Hepatocyte (in vitro differentiated cells): ENCODE data around the gene TEX261. TPM values are rescaled to one million over a fixed set of nuclear protein-coding genes. Genes with fewer than 3 reads are reported as not detected.
A peak's percentile ranks its signal among the peaks of the same experiment; 100 is the strongest.

Experiments
- DNase-seq: peaks from one replicate; pipeline ENCODE4 v3.0.0-alpha.2; 2016; ENCODE audit warnings: low spot score
- H2AFZ ChIP-seq: fragments of 200-600 bp; sonication (generic); 2 replicates; pipeline ENCODE4 v1.6.0; 2016; ENCODE audit warnings: antibody characterized with exemption, mild to moderate bottlenecking
- H3K27ac ChIP-seq: fragments of 200-600 bp; sonication (generic); 2 replicates; pipeline ENCODE4 v1.5.1; 2016; ENCODE audit warnings: mild to moderate bottlenecking
- H3K27me3 ChIP-seq: fragments of 200-600 bp; sonication (generic); 2 replicates; pipeline ENCODE4 v1.6.1; 2016
- H3K36me3 ChIP-seq: fragments of 200-600 bp; sonication (generic); replicated peaks from 2 replicates; pipeline ENCODE4 v1.5.1; 2016; ENCODE audit warnings: low read depth; ENCODE audit not compliant: insufficient read depth
- H3K4me1 ChIP-seq: fragments of 200-600 bp; sonication (generic); 2 replicates; pipeline ENCODE4 v1.5.1; 2016; ENCODE audit warnings: mild to moderate bottlenecking, moderate library complexity; ENCODE audit not compliant: insufficient read depth
- H3K4me2 ChIP-seq: fragments of 200-600 bp; sonication (generic); 2 replicates; pipeline ENCODE4 v1.6.0; 2016
- H3K4me3 ChIP-seq: fragments of 200-600 bp; sonication (generic); 2 replicates; pipeline ENCODE4 v1.5.1; 2016; ENCODE audit warnings: mild to moderate bottlenecking
- H3K79me2 ChIP-seq: fragments of 200-600 bp; sonication (generic); 2 replicates; pipeline ENCODE4 v1.6.0; 2017; ENCODE audit warnings: mild to moderate bottlenecking
- H3K9me2 ChIP-seq: fragments of 200-600 bp; sonication (generic); replicated peaks from 2 replicates; pipeline ENCODE4 v1.6.0; 2017; ENCODE audit warnings: mild to moderate bottlenecking; ENCODE audit not compliant: insufficient read depth
- H3K9me3 ChIP-seq: fragments of 200-600 bp; sonication (generic); 2 replicates; pipeline ENCODE4 v1.5.1; 2016; ENCODE audit warnings: low read depth, mild to moderate bottlenecking
- H4K20me1 ChIP-seq: fragments of 200-600 bp; sonication (generic); 2 replicates; pipeline ENCODE4 v1.6.0; 2016; ENCODE audit warnings: mild to moderate bottlenecking; ENCODE audit not compliant: insufficient read depth, poor library complexity, severe bottlenecking
- EZH2 ChIP-seq: fragments of 200-600 bp; sonication (generic); IDR thresholded peaks from 2 replicates; pipeline ENCODE4 v1.6.1; 2016; ENCODE audit warnings: antibody characterized with exemption, mild to moderate bottlenecking, borderline replicate concordance
- EZH2phosphoT487 ChIP-seq: fragments of 200-600 bp; sonication (generic); IDR thresholded peaks from one replicate; pipeline ENCODE4 v1.6.1; 2018; ENCODE audit warnings: antibody characterized with exemption, mild to moderate bottlenecking, low read depth, moderate library complexity; ENCODE audit not compliant: unreplicated experiment, severe bottlenecking
- WGBS: methylation state at CpG from one replicate; pipeline ENCODE4 v1.1.6; 2016; ENCODE audit warnings: low lambda C conversion rate; ENCODE audit errors: missing lambda C conversion rate; 5-methylcytosine and 5-hydroxymethylcytosine counted together
- polyA plus RNA-seq: library from polyadenylated mRNA; unstranded; fragments of >200 nt; fragmentation: Nextera tagmentation; extraction: Ambion mirVana; gene quantifications from 2 replicates; pipeline ENCODE4 v1.2.1, GENCODE V29; 2016
- total RNA-seq: library from RNA; depleted of rRNA; stranded (reverse); fragments of >200 nt; gene quantifications from 2 replicates; pipeline ENCODE4 v1.2.3, GENCODE V29; 2014
- TF ChIP-seq, protein P1 (sequence below): fragments of 200-600 bp; sonication (generic); IDR thresholded peaks from 2 replicates; pipeline ENCODE4 v1.5.1; 2016; ENCODE audit warnings: antibody characterized with exemption, mild to moderate bottlenecking; ENCODE audit not compliant: poor library complexity

Gene TEX261
- total and polyA plus RNA-seq, 2 experiments from 2014 or later, result 41.5 to 81.0 TPM

- H4K20me1 ChIP-seq, result no peaks in the 10 kb centered on the region
- H3K9me3 ChIP-seq, result no peaks in the 10 kb centered on the region
- no peaks in the 10 kb centered on the region for H3K79me2 ChIP-seq
- H3K4me2 ChIP-seq, result no peak overlapping the region
- H3K4me1 ChIP-seq, result no peaks in the 10 kb centered on the region
- H3K36me3 ChIP-seq, result no peaks in the 10 kb centered on the region
- DNase-seq, result peak; percentile 3
- no peak overlapping the region for H2AFZ ChIP-seq
- H3K27me3 ChIP-seq, result peaks cover 36% of the 10 kb centered on the region
- TF ChIP-seq, protein P1, sequence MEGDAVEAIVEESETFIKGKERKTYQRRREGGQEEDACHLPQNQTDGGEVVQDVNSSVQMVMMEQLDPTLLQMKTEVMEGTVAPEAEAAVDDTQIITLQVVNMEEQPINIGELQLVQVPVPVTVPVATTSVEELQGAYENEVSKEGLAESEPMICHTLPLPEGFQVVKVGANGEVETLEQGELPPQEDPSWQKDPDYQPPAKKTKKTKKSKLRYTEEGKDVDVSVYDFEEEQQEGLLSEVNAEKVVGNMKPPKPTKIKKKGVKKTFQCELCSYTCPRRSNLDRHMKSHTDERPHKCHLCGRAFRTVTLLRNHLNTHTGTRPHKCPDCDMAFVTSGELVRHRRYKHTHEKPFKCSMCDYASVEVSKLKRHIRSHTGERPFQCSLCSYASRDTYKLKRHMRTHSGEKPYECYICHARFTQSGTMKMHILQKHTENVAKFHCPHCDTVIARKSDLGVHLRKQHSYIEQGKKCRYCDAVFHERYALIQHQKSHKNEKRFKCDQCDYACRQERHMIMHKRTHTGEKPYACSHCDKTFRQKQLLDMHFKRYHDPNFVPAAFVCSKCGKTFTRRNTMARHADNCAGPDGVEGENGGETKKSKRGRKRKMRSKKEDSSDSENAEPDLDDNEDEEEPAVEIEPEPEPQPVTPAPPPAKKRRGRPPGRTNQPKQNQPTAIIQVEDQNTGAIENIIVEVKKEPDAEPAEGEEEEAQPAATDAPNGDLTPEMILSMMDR, result no peak
- 88% methylated on average over 16 of the region's 17 CpGs for WGBS
- no peak overlapping the region for H3K27ac ChIP-seq
- no peaks in the 10 kb centered on the region for H3K9me2 ChIP-seq
- no peak overlapping the region for H3K4me3 ChIP-seq
Observed at GRCh38 chr2:70959851-70960832, 34.5 kb downstream of the TEX261 start.

GRCh38 chr2:70959271-70959761 lies 35.4 kb downstream of the TEX261 start:
- H2AFZ ChIP-seq, result no peak overlapping the region
- no peaks in the 10 kb centered on the region for H3K9me3 ChIP-seq
- no peaks in the 10 kb centered on the region for H3K36me3 ChIP-seq
- no peak overlapping the region for H3K4me2 ChIP-seq
- no peaks in the 10 kb centered on the region for H3K79me2 ChIP-seq
- H4K20me1 ChIP-seq, result no peaks in the 10 kb centered on the region
- peaks cover 38% of the 10 kb centered on the region for H3K27me3 ChIP-seq
- no peaks in the 10 kb centered on the region for H3K9me2 ChIP-seq
- WGBS, result 91% methylated on average over 9 of the region's 9 CpGs
- DNase-seq, result peak; percentile 2
- no peaks in the 10 kb centered on the region for H3K4me1 ChIP-seq
- no peak overlapping the region for H3K27ac ChIP-seq
- no peak for TF ChIP-seq EZH2
- no peak for TF ChIP-seq EZH2phosphoT487
- TF ChIP-seq, protein P1, result no peak
- no peak overlapping the region for H3K4me3 ChIP-seq

DNA sequence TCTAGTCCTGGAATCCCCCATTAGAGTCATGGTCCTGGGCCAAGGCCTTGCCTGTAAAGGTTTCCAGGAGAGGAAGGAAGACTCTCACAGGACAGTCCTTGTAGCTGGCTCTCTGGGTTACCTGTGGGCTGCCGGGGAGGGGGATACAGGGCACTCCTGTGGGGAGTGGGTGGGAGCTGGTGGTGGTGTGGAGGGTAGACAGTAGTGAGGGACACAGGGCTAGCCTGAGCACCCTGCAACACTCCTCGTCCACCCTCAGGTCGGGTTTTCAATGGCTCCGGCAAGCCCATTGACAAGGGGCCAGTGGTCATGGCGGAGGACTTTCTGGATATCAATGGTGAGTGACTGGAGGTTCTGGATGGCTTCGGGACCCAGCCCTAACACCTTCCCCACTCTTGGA lies 35.9 kb downstream of the TEX261 start:
- peak; percentile 4 for DNase-seq
- H3K9me2 ChIP-seq, result no peaks in the 10 kb centered on the region
- WGBS, result 88% methylated on average over 6 of the region's 6 CpGs

More for the DNA sequence above, 35.9 kb downstream of the TEX261 start:
- Histone ChIP-seq H2AFZ (no peak overlapping the region), H3K27ac (no peak overlapping the region), H4K20me1 (no peaks in the 10 kb centered on the region), H3K36me3 (no peaks in the 10 kb centered on the region), H3K9me3 (no peaks in the 10 kb centered on the region), H3K27me3 (peaks cover 40% of the 10 kb centered on the region), H3K79me2 (no peaks in the 10 kb centered on the region), H3K4me3 (no peak overlapping the region), H3K4me2 (no peak overlapping the region), H3K4me1 (no peaks in the 10 kb centered on the region)
- TF ChIP-seq, protein P1, result no peak
- TF ChIP-seq EZH2, result no peak
- no peak for TF ChIP-seq EZH2phosphoT487
